GM18861 (cell line): Measurements from ENCODE around the gene SPRING1.

Source experiments
- ATAC-seq: cut with Tn5 transposase; IDR thresholded peaks from one replicate; pipeline ENCODE4 v1.9.1; 2021; ENCODE audit not compliant: unreplicated experiment

The SPRING1 gene

GRCh38 chr12:116709768-116710167, 28.1 kb downstream of the SPRING1 start:
- no peak for ATAC-seq

- ATAC-seq = no peak
Measured at GRCh38 chr12:116708826-116709756, 28.8 kb downstream of the SPRING1 start.

GRCh38 chr12:116707751-116708150, 30.1 kb downstream of the SPRING1 start:
- ATAC-seq = no peak

GRCh38 chr12:116703214-116703795, 34.6 kb downstream of the SPRING1 start:
- no peak for ATAC-seq

- ATAC-seq = no peak
Measured at GRCh38 chr12:116701432-116701831, 36.4 kb downstream of the SPRING1 start.

GRCh38 chr12:116700066-116700465, 37.8 kb downstream of the SPRING1 start:
- ATAC-seq = no peak

- ATAC-seq = no peak
Measured at GRCh38 chr12:116698554-116699075, 39.3 kb downstream of the SPRING1 start.

GRCh38 chr12:116698116-116698515, 39.8 kb downstream of the SPRING1 start:
- no peak for ATAC-seq

- no peak for ATAC-seq
Measured at GRCh38 chr12:116697716-116698115, 40.2 kb downstream of the SPRING1 start.

GRCh38 chr12:116697305-116697704, 40.6 kb downstream of the SPRING1 start:
- ATAC-seq = no peak

- no peak for ATAC-seq
Measured at GRCh38 chr12:116695464-116695725, 42.5 kb downstream of the SPRING1 start.

GRCh38 chr12:116694653-116695463, 43.0 kb downstream of the SPRING1 start:
- no peak for ATAC-seq

- ATAC-seq = no peak
Measured at GRCh38 chr12:116693286-116694227, 44.3 kb downstream of the SPRING1 start.

- ATAC-seq = no peak
Measured at GRCh38 chr12:116692605-116693004, 45.3 kb downstream of the SPRING1 start.

GRCh38 chr12:116691636-116692035, 46.2 kb downstream of the SPRING1 start:
- ATAC-seq = no peak

GRCh38 chr12:116691205-116691604, 46.7 kb downstream of the SPRING1 start:
- ATAC-seq = no peak

- no peak for ATAC-seq
Measured at GRCh38 chr12:116689979-116690744, 47.7 kb downstream of the SPRING1 start.

- ATAC-seq = no peak
Measured at GRCh38 chr12:116689521-116689920, 48.3 kb downstream of the SPRING1 start.
